UCSD-AML1 (cell line): ENCODE data around the gene TRNAU1AP.
"Not testable (repeated sequence)": the region's sequence is repeated elsewhere in the genome, so short reads cannot be mapped to it uniquely, and the experiment has no call there.

ENCODE experiments used
- DNase-seq: peaks from one replicate; lab custom pipeline; 2025; ENCODE audit not compliant: unreplicated experiment; lab: John Stamatoyannopoulos, UW

The TRNAU1AP gene

DNA sequence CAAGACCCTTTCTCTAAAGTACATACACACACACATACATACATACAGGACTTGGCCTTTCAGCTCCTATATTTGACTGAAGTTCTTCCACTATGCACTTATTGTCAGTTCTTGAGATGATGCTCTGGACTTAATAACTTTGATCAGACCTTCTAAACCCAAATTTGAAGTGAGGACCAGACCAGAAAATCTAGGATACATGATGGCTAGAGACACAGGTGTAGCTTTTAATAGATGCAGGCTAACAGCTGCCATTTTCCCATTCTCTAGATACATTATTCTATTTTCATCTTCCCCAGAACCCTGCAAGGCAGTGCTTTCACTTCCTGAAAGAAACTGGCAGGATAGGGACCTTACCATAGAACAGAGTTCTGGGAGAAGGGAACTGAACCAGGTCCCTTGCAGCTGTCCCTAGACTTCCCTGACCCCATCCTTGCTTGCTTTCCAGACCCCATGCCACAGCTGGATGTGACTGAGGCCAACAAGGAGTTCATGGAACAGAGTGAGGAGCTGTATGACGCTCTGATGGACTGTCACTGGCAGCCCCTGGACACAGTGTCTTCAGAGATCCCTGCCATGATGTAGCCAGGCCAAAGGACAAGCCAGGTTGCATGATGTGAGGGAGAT is 24.3 kb downstream of the TRNAU1AP start:
- DNase-seq = no peak

GRCh38 chr1:28577738-28578536 is 25.1 kb downstream of the TRNAU1AP start:
- DNase-seq = no peak

DNA sequence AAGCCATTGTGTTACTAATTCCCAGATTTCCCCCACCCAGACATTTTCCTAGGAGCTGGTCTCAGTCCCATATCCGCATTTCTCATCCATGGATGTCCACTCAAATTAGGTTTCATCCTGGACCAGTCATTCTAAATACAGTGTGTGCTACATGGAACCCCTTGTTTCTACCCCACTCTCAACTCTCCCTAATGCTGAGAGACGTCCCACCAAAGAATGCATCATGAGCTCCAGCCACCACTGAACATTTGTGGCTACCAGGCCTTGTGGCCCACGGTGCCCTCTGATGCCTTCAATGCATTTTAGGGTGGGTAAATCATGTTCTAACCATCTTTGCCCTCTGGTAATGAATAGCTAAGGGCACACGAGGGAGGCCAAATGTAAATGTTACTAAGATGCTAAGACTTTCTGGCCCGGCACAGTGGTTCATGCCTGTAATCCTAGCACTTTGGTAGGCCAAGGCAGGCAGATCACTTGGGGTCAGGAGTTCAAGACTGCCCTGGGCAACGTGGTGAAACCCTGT is 25.9 kb downstream of the TRNAU1AP start:
- no peak for DNase-seq

GRCh38 chr1:28579401-28579800 is 26.5 kb downstream of the TRNAU1AP start:
- no peak for DNase-seq

DNA sequence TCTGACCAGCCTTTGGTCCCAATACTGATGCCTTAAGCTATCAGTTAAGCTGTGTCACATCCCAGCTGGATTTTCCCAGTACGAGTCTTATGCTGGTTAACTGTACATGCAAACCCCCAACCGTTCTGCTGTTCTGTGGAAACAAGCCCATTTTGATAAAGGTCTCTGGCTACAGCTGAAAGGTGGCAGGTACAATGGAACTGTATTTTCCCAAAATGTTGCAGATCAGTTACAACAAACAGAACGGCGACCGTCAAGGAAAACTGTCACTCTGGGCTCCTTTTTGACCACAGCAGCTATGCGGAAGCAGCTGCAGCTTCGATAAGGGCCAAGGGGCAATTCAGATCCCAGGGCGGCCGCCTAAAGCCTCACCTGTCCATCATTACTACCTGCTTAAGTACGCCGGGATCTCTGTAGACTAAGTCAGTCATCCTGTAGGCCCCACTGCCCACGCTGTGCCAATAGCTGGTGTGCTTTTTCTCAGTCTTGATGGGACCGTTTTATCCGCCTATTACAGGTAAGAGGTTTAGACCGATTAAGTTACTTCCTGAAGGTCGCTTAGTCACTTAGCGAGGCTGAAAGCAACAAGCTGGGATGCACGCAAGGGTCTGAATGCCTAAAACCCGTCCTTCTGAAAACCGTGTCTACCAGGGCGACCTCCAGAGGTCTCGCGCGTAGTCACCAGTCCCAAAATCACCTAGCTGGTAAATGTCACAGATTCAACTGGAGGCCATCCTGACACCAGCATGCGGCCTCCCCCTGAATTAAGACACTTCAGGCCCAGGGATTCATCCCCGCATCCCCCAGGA is 28.0 kb downstream of the TRNAU1AP start:
- DNase-seq = peak; percentile 73

GRCh38 chr1:28581531-28582247 is 28.8 kb downstream of the TRNAU1AP start:
- peak; percentile 96 for DNase-seq

DNA sequence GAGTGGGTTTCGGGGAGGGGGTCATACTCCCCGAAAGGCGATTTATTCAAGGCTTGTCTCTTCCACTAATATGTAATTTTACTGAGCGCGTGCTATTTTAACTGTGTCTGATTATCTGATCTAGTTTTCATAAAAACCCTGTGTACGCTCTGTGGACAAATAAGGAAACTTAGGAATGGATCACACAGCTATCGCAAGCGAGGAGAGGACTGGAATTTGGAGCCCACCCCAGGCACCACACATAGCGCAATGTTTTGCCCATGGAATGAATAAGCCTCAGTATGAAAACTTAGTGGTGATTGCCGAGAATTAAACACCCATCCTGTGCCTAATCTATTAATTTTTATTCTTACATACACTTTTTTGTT is 29.3 kb downstream of the TRNAU1AP start:
- no peak for DNase-seq

GRCh38 chr1:28586585-28587391 is 33.9 kb downstream of the TRNAU1AP start:
- DNase-seq = not testable (repeated sequence)

DNA sequence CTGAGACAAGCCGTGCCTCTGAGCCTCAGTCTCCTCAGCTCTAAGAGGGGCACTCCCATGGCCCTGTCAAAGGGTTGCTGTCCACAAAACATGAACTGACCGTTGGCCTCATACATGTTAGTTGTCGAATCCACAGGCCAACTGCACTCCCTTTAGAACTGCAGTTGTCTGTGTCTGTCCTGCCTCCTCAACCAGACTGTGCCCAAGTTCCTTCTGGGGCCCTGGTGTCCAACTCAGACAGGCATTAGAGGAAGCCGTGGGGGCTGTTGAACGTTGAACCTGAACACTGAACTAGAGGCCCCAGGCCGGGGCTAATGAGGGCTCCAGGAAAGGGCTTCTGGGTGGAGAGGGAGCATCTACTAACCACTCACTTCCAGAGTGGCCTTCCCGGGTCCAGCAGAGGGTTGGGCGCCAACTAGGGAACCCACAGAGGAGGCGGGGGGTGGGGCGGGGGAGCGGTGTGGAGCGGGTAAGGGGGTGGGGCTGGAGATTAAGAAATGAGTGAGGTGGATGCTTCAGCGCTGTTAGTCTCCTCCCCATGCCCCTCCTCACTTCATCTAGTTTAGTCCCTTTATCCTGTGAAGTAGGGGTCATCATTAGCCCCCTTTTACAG is 38.9 kb downstream of the TRNAU1AP start, which contains the start of gene RAB42:
Gene RAB42 (plus strand): TSS at position 558 of the 613 bp plus-strand sequence. CDS start 247 bp downstream, outside the sequence.
- no peak for DNase-seq

DNA sequence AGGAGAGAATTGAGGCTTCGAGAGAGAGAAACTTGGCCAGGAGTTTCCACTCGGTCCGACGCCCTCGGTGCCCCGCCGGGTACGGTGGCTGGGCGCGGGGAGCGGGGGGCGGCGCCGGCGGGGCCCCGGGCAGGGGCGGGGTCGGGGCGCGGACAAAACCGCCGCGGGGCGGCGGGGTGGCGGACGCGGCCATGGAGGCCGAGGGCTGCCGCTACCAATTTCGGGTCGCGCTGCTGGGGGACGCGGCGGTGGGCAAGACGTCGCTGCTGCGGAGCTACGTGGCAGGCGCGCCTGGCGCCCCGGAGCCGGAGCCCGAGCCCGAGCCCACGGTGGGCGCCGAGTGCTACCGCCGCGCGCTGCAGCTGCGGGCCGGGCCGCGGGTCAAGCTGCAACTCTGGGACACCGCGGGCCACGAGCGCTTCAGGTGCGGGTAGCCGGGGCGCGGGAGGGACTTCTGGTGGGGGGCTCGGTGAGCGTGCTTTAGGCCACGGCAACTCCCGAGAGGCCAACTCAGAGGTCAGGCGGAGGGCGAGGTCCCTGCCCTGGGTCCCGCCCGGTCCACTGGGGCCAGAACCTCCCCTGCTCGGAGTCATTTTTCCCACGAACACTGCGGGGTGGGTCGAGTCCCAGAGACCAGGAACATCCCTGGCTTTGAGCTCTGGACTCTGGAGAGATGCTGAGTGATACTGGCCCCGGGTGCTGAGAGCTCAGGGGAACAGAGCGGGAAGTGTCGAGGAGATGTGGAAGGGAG is 39.6 kb downstream of the TRNAU1AP start:
- DNase-seq = no peak

DNA sequence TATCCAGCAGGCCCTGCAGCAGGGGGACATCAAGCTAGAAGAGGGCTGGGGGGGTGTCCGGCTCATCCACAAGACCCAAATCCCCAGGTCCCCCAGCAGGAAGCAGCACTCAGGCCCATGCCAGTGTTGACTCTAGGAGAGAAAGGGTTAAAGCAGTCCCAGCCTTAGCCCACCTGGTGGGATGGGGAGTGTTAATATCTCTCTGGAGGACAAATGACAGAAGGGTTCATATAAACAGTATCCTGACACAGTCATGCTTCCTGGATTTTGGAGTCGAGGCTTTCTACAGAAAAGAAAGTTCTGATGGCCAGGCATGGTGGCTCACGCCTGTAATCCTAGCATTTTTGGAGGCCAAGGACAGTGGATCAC is 41.1 kb downstream of the TRNAU1AP start:
- DNase-seq = not testable (repeated sequence)

- not testable (repeated sequence) for DNase-seq
Observed at GRCh38 chr1:28594686-28595411, 42.0 kb downstream of the TRNAU1AP start.

GRCh38 chr1:28595412-28596191 is 42.7 kb downstream of the TRNAU1AP start:
- no peak for DNase-seq

DNA sequence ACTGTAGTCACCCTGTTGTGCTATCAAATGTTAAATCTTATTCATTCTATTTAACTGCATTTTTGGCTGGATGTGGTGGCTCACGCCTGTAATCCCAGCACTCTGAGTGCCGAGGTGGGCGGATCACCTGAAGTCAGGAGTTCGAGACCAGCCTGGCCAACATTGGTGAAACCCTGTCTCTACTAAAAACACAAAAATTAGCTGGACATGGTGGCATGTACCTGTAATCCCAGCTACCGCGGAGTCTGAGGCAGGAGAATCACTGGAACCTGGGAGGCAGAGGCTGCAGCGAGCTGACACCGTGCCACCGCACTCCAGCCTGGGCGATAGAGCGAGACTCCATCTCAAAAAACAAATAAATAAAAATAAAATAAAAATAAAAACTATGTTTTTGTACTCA is 43.4 kb downstream of the TRNAU1AP start:
- DNase-seq = not testable (repeated sequence)

DNA sequence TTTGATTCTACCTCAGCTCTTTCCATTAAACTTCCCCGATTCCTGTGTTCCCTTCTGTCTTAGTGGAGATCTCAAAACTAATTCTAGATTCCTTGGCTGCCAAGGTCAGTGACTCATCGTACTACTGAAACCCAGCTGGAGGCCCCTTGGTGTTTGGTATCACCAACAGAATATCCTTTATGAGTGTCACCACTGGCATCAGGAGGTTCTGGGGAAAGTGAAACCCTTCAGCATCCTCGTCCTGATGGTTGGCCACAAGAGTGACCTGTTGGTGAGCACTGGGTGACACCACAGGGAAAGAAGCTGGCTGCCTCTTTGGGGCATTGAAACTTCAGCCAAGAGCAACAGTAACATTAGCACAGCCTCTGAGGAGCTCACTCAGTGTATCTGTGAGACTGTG is 48.8 kb downstream of the TRNAU1AP start:
- DNase-seq = no peak

- DNase-seq = peak; percentile 14
Observed at GRCh38 chr1:28602536-28603439, 49.9 kb downstream of the TRNAU1AP start.
